Activated CD4-positive, alpha-beta T cell treated with anti-CD3 and anti-CD28 coated beads for 36 hours (primary cell): ENCODE measurements around the gene ZNF385D. TPM values are rescaled to one million over a fixed set of nuclear protein-coding genes. Genes with fewer than 3 reads are reported as not detected.

Experiments used
- ATAC-seq: fragments of 200-7000 bp; cut with Tn5 transposase; one replicate; pipeline ENCODE4 v1.10.0; 2021; ENCODE audit warnings: mild to moderate bottlenecking, moderate library complexity
- CTCF ChIA-PET: fragments of 350-600 bp; sonication (Branson Sonifier 250); formaldehyde crosslinking; loops from one replicate; lab custom pipeline; 2021; ENCODE audit warnings: antibody characterized with exemption; lab: Charles Lee
- POLR2A ChIA-PET: fragments of 350-600 bp; sonication (Branson Sonifier 250); formaldehyde crosslinking; loops from one replicate; lab custom pipeline; 2021; ENCODE audit warnings: antibody characterized with exemption, inconsistent platforms; lab: Charles Lee
- DNase-seq: peaks from one replicate; pipeline ENCODE4 v3.0.0-alpha.2; 2020
- H3K27ac Mint-ChIP-seq: one replicate; pipeline ENCODE4 v1.8.0; 2021; ENCODE audit warnings: mixed read lengths
- H3K27me3 Mint-ChIP-seq: one replicate; pipeline ENCODE4 v1.8.0; 2021; ENCODE audit warnings: mixed read lengths
- H3K36me3 Mint-ChIP-seq: one replicate; pipeline ENCODE4 v1.8.0; 2021; ENCODE audit warnings: low read depth, mixed read lengths
- H3K4me1 Mint-ChIP-seq: one replicate; pipeline ENCODE4 v1.8.0; 2021; ENCODE audit warnings: mixed read lengths
- H3K4me3 Mint-ChIP-seq: one replicate; pipeline ENCODE4 v1.8.0; 2021; ENCODE audit warnings: mild to moderate bottlenecking, moderate library complexity, mixed read lengths
- H3K9me3 Mint-ChIP-seq: one replicate; pipeline ENCODE4 v1.8.0; 2021; ENCODE audit warnings: low read depth, mixed read lengths
- intact Hi-C, 2 experiments: fragments of 100-400 bp; cut with DNase I in 1 of 2; cut with micrococcal nuclease in 1 of 2; formaldehyde crosslinking; loops; one replicate each; pipeline versions ENCODE4 v1.14.2 to v1.15.1; 2022 to 2024; cut with DNase I, micrococcal nuclease
- total RNA-seq, 2 experiments: library from RNA; stranded (reverse); gene quantifications; one replicate each; pipeline ENCODE4 v1.2.3, GENCODE V29; 2021

The ZNF385D gene, protein sequence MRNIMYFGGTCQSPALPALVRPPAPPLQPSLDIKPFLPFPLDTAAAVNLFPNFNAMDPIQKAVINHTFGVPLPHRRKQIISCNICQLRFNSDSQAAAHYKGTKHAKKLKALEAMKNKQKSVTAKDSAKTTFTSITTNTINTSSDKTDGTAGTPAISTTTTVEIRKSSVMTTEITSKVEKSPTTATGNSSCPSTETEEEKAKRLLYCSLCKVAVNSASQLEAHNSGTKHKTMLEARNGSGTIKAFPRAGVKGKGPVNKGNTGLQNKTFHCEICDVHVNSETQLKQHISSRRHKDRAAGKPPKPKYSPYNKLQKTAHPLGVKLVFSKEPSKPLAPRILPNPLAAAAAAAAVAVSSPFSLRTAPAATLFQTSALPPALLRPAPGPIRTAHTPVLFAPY
- total RNA-seq = not detected

DNA sequence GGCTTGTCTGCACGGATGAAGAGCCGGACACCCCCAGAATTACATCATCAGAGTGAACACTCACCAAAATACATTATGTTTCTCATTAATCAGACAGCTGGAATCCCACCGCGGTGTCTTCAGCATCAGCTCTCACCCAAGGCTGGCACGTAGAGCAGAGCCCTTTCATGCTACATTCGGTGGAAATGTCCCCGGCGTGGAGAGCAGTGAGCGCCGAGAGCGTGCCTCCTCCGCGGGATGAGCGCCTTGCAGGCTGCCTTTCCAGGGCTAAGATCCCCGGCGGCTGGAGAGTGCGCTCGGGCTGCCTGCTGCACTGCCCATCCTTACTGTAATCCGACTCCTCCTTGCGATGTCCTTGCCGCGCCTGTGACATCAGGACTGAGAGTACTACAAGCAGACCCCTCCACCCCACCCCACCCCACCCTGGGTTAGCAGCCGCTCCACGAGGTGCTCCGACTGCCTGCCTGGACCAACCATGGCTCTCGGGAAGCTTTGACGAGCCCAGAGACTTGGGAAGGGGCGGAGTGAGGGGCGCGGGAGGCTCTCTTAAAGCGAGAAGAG lies at the start of gene ZNF385D:
Gene ZNF385D, minus strand, starts transcription at position 380 of the 561 bp plus-strand sequence. Its CDS starts 294 bp downstream, at position 86.
- ATAC-seq (no peak), DNase-seq (no peak)
- intact Hi-C loops = no loop called here
- Mint-ChIP-seq H3K27me3 (peaks cover 3% of the 10 kb centered on the region), H3K36me3 (no peaks in the 10 kb centered on the region), H3K4me3 (no peak within 1 kb of the TSS), H3K27ac (no peak within 1 kb of the TSS), H3K4me1 (no peaks in the 10 kb centered on the region), H3K9me3 (peaks cover 4% of the 10 kb centered on the region)
- ChIA-PET CTCF (no interaction called here), POLR2A (no interaction called here)

DNA sequence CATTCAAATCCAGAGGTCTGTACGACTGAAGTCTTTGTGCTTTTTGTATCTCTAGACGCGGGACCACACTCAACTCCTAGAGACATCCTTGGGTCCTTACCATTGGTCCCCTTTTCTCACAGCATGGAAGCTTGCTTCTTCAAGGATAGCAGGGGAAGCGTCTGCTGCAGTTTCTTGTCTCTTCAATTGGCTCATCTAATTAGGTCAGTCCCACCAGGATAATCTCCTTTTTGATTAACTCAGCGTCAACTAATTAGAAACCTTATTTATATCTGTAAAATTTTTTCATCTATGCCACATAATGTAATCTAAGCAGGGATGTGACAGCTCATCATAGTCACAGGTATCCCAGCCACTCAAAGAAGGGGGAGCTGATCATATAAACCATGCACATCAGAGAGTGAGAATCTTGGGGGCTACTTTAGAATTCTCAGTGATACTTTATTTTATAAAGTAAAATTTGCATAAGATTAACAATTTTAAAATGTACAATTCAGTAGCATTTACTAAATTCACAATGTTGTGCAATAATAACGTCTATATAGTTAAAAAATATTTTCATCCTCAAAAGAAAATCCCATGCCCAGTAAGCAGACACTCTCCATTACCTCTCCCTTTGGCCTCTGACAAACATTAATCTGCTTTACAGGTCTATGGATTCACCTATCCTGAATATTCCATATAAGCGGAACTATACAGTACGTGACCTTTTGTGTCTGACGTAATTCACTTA lies 47.5 kb upstream of the ZNF385D start:
- Mint-ChIP-seq H3K27me3 (no peaks in the 10 kb centered on the region), H3K36me3 (no peaks in the 10 kb centered on the region), H3K9me3 (peaks cover 9% of the 10 kb centered on the region), H3K4me1 (no peaks in the 10 kb centered on the region), H3K4me3 (no peak overlapping the region), H3K27ac (no peak overlapping the region)
- ATAC-seq (no peak), DNase-seq (no peak)
- ChIA-PET POLR2A (no interaction called here), CTCF (no interaction called here)
- intact Hi-C loops = no loop called here

DNA sequence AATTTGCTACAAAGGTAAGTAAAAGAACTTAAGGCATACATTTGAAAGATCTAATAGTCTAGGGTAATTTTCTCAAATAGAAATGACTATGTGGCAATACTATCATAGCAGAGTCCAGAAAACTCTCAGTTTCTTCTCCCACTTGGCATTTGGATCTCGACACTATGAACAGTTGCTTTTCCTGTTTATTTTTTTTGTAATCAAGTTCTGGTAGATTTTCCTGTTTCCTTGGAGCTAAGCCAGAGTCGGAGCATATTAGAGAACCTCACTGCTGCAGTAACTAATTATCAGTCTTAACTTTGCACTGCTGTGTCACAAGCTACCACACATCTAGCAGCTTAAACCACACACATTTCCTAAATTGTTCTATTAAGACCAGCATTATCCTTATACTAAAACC lies 44.9 kb upstream of the ZNF385D start:
- intact Hi-C loops = no loop called here
- no peak overlapping the region for H3K27ac Mint-ChIP-seq
- H3K4me1 Mint-ChIP-seq = no peaks in the 10 kb centered on the region
- H3K9me3 Mint-ChIP-seq = peaks cover 9% of the 10 kb centered on the region
- DNase-seq = no peak
- CTCF ChIA-PET = no interaction called here
- no peaks in the 10 kb centered on the region for H3K36me3 Mint-ChIP-seq
- H3K4me3 Mint-ChIP-seq = no peak overlapping the region
- no peak for ATAC-seq
- POLR2A ChIA-PET = no interaction called here
- no peaks in the 10 kb centered on the region for H3K27me3 Mint-ChIP-seq

DNA sequence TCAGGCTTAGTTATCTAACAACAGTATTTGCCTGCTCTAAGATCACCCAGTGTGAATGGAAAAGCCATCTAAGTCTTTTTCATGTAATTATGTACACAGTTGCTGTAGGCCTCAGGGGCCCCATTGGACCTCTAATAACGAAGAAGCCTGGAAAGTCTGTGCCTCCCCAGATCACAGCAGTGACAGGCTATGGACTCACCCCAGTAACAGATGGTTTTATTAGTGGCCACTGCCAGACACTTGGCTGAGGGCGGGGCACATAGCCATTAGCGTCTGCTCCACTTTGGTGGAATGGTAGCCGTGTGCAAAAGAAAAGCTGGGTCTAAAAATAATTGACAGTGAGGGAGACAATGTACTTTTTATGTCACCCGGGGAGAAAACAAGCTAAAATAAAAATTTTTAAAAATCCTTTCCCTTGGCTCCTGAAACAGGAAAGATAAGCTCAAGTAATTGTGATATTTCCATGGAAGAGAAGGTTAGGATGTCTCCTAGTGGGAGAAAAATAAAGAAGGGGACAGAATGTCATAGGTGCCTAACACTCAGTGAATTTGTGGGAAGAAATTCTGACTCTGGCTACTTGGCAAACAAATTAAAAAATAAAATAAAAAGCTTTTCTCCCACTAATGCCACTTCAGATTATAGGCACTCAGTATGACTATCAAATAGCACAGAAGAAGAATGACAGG lies 44.3 kb upstream of the ZNF385D start:
- intact Hi-C loops = no loop called here
- Mint-ChIP-seq H3K27ac (no peak overlapping the region), H3K4me1 (no peaks in the 10 kb centered on the region), H3K9me3 (peaks cover 9% of the 10 kb centered on the region), H3K36me3 (no peaks in the 10 kb centered on the region), H3K4me3 (no peak overlapping the region), H3K27me3 (no peaks in the 10 kb centered on the region)
- CTCF ChIA-PET = interaction anchor here (1.3 kb wide), 1 partner anchor 60 kb away, joined by 3 read pairs; no protein-coding TSS in a partner anchor
- no peak for DNase-seq
- POLR2A ChIA-PET = no interaction called here
- ATAC-seq = no peak

DNA sequence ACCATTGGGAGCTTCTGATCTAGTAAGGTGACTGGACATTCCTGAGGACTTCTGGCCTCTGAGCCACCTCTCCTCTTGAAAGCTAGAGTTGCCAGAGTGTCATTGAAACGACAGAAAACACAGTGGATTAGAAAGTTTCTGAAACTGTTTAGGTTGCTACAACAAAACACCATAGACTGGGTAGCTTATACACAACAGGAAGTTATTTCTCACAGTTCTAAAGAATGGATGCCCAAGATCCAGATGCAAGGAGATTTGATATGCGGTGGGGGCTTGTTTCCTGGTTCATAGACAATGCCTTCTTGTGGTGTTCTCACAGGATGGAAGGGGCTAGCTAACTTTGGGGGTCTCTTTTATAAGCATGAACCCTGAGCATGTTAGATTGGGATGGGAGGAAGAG lies 43.3 kb upstream of the ZNF385D start:
- H3K9me3 Mint-ChIP-seq = peaks cover 6% of the 10 kb centered on the region
- no peak for ATAC-seq
- no peaks in the 10 kb centered on the region for H3K36me3 Mint-ChIP-seq
- CTCF ChIA-PET = interaction anchor here (1.3 kb wide), 2 partner anchors 14 to 61 kb away, joined by 3 read pairs; no protein-coding TSS in a partner anchor
- no peak overlapping the region for H3K4me3 Mint-ChIP-seq
- intact Hi-C loops = no loop called here
- no peak for DNase-seq
- no peaks in the 10 kb centered on the region for H3K27me3 Mint-ChIP-seq
- POLR2A ChIA-PET = no interaction called here
- H3K27ac Mint-ChIP-seq = no peak overlapping the region
- H3K4me1 Mint-ChIP-seq = no peaks in the 10 kb centered on the region

DNA sequence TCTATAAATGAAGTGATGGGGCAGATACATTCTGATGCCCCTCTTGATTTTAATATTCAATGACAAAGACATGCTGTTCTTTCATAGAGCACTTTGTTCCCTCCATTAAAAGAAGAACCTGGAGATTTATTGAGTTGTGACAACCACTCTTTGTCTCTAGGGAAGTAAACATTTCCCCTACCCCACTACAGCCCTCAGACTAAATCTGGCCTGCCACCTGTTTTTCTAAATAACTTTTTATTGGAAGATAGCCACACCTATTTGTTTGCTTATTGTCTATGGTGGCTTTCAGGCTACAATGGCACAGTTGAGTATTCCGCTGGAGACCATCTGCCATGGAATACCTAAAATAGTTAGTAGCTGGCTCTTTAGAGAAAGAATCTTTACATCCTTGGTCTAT lies 41.2 kb upstream of the ZNF385D start:
- H3K36me3 Mint-ChIP-seq = no peaks in the 10 kb centered on the region
- H3K27ac Mint-ChIP-seq = no peak overlapping the region
- ChIA-PET POLR2A (no interaction called here), CTCF (no interaction called here)
- H3K9me3 Mint-ChIP-seq = peaks cover 3% of the 10 kb centered on the region
- ATAC-seq = no peak
- no peaks in the 10 kb centered on the region for H3K27me3 Mint-ChIP-seq
- no peaks in the 10 kb centered on the region for H3K4me1 Mint-ChIP-seq
- H3K4me3 Mint-ChIP-seq = no peak overlapping the region
- no peak for DNase-seq
- intact Hi-C loops = no loop called here

DNA sequence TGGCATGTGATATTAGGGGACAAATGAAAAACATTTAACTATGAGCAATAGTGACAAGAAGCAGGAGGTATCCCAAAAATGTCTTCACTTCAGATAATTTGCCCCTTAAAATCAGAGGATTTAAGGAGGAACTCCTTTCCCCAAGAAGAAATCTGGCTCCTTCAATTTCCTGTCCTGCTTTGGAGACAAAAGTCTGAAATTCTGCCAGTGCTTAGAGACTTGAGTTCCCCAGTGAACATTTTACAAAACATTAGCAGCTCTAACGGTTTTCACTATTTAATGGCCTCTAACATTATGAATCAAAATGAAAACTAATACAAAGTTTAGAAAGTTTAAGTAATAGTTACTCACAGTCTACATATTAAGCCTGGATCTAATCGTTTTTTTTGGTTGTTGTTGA lies 40.3 kb upstream of the ZNF385D start:
- H3K36me3 Mint-ChIP-seq = no peaks in the 10 kb centered on the region
- CTCF ChIA-PET = no interaction called here
- no peak overlapping the region for H3K4me3 Mint-ChIP-seq
- H3K9me3 Mint-ChIP-seq = peaks cover 7% of the 10 kb centered on the region
- H3K27ac Mint-ChIP-seq = no peak overlapping the region
- no peaks in the 10 kb centered on the region for H3K27me3 Mint-ChIP-seq
- H3K4me1 Mint-ChIP-seq = no peaks in the 10 kb centered on the region
- ATAC-seq = no peak
- no peak for DNase-seq
- intact Hi-C loops = no loop called here
- POLR2A ChIA-PET = no interaction called here

DNA sequence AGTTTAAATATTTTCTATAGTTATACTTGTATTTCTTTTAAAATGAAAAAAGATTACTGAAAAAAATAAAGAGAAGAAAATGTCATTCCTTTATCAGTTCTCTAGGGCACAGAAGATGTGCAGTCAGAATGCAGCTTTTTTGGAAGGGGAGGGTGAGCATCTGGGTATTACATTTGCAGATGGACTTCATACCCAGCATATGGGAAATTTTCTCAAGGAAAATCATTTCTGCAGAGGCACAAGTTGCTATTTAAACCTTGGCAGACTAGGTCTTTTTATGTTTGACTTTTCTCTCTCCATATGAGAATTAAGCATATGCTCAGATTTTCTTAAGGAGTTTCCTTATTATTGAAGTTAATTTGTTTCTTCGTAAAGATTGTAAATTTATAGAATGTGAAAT lies 39.5 kb upstream of the ZNF385D start:
- Mint-ChIP-seq H3K9me3 (peaks cover 7% of the 10 kb centered on the region), H3K27me3 (no peaks in the 10 kb centered on the region), H3K4me3 (no peak overlapping the region), H3K27ac (no peak overlapping the region), H3K4me1 (no peaks in the 10 kb centered on the region), H3K36me3 (no peaks in the 10 kb centered on the region)
- no peak for DNase-seq
- ChIA-PET CTCF (no interaction called here), POLR2A (no interaction called here)
- intact Hi-C loops = no loop called here
- no peak for ATAC-seq

DNA sequence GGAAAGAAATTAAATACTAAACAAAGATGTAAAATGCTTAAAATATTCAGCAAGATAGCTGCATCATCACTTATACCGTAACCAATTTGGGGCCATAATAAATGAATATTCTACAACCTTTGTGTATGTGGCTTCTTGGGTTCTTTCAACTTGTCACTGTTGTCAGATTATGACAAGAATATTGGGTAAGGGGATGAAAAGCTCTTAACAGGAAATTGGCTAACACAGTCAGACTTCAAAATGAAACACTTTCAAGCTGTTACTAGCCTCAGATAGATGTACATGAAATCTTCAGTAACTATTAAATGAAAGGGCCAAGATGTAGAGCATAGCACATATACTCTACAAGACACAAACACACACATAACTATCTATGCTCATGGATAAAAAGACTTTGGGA lies 38.7 kb upstream of the ZNF385D start:
- intact Hi-C loops = no loop called here
- ATAC-seq (no peak), DNase-seq (no peak)
- no peaks in the 10 kb centered on the region for H3K27me3 Mint-ChIP-seq
- no peaks in the 10 kb centered on the region for H3K4me1 Mint-ChIP-seq
- H3K27ac Mint-ChIP-seq = no peak overlapping the region
- peaks cover 7% of the 10 kb centered on the region for H3K9me3 Mint-ChIP-seq
- no peak overlapping the region for H3K4me3 Mint-ChIP-seq
- no peaks in the 10 kb centered on the region for H3K36me3 Mint-ChIP-seq
- POLR2A ChIA-PET = no interaction called here
- CTCF ChIA-PET = no interaction called here

DNA sequence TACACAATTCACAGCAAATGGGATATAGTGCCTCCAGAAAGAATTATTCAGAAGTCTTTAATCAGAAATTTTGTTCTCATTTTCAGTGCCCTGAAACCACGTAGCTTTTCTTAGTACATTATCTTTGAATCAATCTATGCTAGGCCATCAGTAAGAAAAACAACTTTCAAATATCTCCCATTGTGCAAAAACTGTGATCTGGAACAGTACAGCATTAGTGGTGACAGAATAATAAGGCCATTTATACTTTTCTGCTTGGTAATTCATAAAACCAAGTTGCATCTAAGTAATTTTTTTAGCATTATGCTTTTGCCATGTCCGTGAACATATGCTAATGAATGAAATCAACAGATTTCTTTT lies 35.4 kb upstream of the ZNF385D start:
- ATAC-seq (no peak), DNase-seq (no peak)
- Mint-ChIP-seq H3K9me3 (peaks cover 7% of the 10 kb centered on the region), H3K27ac (no peak overlapping the region), H3K4me3 (no peak overlapping the region), H3K36me3 (no peaks in the 10 kb centered on the region), H3K27me3 (no peaks in the 10 kb centered on the region), H3K4me1 (no peaks in the 10 kb centered on the region)
- CTCF ChIA-PET = no interaction called here
- intact Hi-C loops = no loop called here
- POLR2A ChIA-PET = no interaction called here

DNA sequence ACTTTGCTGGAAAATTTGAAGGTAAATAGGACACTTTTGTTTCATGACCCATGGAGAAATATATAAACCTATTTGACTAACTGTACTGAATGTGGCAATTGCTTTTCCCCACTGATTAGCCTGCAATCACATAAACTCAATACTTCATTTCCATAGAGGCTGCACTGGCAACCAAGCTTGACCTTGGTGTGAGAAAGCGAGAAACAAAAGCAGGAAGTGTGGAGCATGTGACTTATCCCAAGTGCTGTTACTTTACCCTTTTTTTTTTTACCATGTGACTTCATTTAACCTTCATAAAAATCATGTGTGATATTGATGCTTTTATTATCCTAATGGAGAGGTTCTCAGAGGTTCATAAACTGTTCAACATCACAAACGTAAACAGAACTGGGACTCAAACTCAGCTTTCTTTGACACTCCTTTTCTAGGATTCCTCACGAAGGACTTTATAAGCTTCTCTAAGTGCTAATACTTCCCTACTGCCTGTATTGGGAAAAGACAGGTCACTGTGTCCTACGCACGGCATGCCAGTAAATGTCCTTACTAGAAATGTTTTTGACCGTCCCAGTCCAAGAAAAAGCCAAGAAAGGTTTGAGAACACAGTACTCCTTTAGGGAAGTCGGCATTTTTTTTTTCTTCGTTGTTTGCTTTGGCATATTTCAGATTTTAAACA lies 34.9 kb upstream of the ZNF385D start:
- intact Hi-C loops = no loop called here
- no peak overlapping the region for H3K27ac Mint-ChIP-seq
- peaks cover 7% of the 10 kb centered on the region for H3K9me3 Mint-ChIP-seq
- no peaks in the 10 kb centered on the region for H3K4me1 Mint-ChIP-seq
- no peaks in the 10 kb centered on the region for H3K36me3 Mint-ChIP-seq
- H3K4me3 Mint-ChIP-seq = no peak overlapping the region
- H3K27me3 Mint-ChIP-seq = no peaks in the 10 kb centered on the region
- DNase-seq (no peak), ATAC-seq (no peak)
- ChIA-PET POLR2A (no interaction called here), CTCF (no interaction called here)
